Lower leg skin (tissue), 4 donors: Measurements from ENCODE around the gene HBG1. TPM values are rescaled to one million over a fixed set of nuclear protein-coding genes. Genes with fewer than 3 reads are reported as not detected.

Experiments
- DNase-seq, 2 donors: peaks; one replicate each; pipeline ENCODE4 v3.0.0-alpha.2; 2019; ENCODE audit warnings: low spot score in 2 of 2
- H3K4me3 ChIP-seq: fragments of 200-600 bp; sonication (generic); 2 replicates; pipeline ENCODE4 v1.5.1; 2017; ENCODE audit warnings: mild to moderate bottlenecking, low read depth; ENCODE audit not compliant: poor library complexity, severe bottlenecking
- POLR2A ChIP-seq, 2 donors: fragments of 450-650 bp; IDR thresholded peaks; one replicate each; pipeline ENCODE4 v1.6.1; 2016 to 2017; ENCODE audit warnings: antibody characterized with exemption in 2 of 2, mild to moderate bottlenecking in 1 of 2, moderate library complexity in 1 of 2
- WGBS, 2 donors: methylation state at CpG; one replicate each; pipeline ENCODE4 v1.1.5; 2018; 5-methylcytosine and 5-hydroxymethylcytosine counted together
- intact Hi-C: fragments of 100-400 bp; cut with DNase I; formaldehyde crosslinking; loops from one replicate; pipeline ENCODE4 v1.15.0; 2023; ENCODE audit warnings: low total_unique reads
- total RNA-seq, 4 donors: library from RNA; depleted of rRNA; stranded (reverse); fragments of >200 nt; gene quantifications; one replicate each; pipeline ENCODE4 v1.1.0, GENCODE V29; 2016
- TF ChIP-seq, protein P1 (sequence below), 3 donors: fragments of 450-650 bp; IDR thresholded peaks; one replicate each; pipeline ENCODE4 v1.5.1; 2016; ENCODE audit warnings: antibody characterized with exemption in 3 of 3, mild to moderate bottlenecking in 3 of 3, moderate library complexity in 2 of 3

HBG1 gene
- total RNA-seq, 4 donors from 2014 or later: not detected

DNA sequence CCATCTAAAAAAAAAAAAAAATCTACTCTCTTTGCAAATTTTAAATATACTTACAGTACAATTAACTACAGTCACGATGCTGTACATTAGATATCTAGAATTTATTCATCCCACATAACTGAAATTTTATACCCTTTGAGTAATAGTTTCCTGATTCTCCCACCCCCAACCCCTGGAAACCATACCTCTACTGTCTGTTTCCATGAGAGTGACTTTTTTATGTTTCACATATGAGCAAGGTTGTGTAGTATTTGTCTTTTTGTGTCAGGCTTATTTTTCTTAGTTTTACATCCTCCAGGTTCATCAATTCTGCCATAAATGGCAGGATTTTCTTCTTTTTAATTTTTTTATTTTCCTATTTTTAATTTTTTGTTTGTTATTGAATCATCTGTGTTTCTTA, 26.0 kb downstream of the HBG1 start:
- intact Hi-C loops: no loop called here
- H3K4me3 ChIP-seq: no peak overlapping the region
- TF ChIP-seq, protein P1, sequence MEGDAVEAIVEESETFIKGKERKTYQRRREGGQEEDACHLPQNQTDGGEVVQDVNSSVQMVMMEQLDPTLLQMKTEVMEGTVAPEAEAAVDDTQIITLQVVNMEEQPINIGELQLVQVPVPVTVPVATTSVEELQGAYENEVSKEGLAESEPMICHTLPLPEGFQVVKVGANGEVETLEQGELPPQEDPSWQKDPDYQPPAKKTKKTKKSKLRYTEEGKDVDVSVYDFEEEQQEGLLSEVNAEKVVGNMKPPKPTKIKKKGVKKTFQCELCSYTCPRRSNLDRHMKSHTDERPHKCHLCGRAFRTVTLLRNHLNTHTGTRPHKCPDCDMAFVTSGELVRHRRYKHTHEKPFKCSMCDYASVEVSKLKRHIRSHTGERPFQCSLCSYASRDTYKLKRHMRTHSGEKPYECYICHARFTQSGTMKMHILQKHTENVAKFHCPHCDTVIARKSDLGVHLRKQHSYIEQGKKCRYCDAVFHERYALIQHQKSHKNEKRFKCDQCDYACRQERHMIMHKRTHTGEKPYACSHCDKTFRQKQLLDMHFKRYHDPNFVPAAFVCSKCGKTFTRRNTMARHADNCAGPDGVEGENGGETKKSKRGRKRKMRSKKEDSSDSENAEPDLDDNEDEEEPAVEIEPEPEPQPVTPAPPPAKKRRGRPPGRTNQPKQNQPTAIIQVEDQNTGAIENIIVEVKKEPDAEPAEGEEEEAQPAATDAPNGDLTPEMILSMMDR (IDR thresholded peaks at IDR 0.05): no peak
- TF ChIP-seq POLR2A (IDR thresholded peaks at IDR 0.05): no peak
- DNase-seq: no peak
- 64 to 73% methylated on average over 1 of the region's 1 CpG for WGBS, 2 donors

GRCh38 chr11:5223146-5223545, 26.5 kb downstream of the HBG1 start:
- intact Hi-C loops: no loop called here
- H3K4me3 ChIP-seq: no peak overlapping the region
- DNase-seq: no peak
- TF ChIP-seq, protein P1 (IDR thresholded peaks at IDR 0.05): no peak
- no peak for TF ChIP-seq POLR2A (IDR thresholded peaks at IDR 0.05)
- WGBS, 2 donors: 86 to 92% methylated on average over 6 of the region's 6 CpGs

GRCh38 chr11:5210376-5210885, 39.2 kb downstream of the HBG1 start:
- TF ChIP-seq, protein P1 (IDR thresholded peaks at IDR 0.05): no peak
- no peak for TF ChIP-seq POLR2A (IDR thresholded peaks at IDR 0.05)
- no peak for DNase-seq
- 63 to 67% methylated on average over 7 of the region's 7 CpGs for WGBS, 2 donors
- intact Hi-C loops: no loop called here
- no peak overlapping the region for H3K4me3 ChIP-seq

DNA sequence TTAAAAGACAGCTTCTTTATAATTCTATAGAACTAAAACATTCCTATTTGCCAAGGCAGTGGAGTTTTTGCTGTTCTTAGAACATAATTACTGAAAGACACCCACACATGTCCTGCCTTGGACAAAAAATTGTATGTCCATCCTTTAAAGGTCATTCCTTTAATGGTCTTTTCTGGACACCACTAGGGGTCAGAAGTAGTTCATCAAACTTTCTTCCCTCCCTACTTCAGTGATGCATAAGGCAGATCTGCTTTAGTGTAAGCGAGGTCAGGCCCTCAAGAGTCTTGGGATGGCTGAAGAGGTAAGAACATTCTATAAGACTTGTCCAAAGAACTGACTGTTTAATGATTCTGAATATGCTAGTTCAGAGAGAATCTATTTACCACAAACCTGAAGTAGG, 44.9 kb downstream of the HBG1 start:
- no peak for DNase-seq
- WGBS, 2 donors: 16 to 30% methylated on average over 1 of the region's 1 CpG
- no peak overlapping the region for H3K4me3 ChIP-seq
- TF ChIP-seq, protein P1 (IDR thresholded peaks at IDR 0.05): no peak
- no peak for TF ChIP-seq POLR2A (IDR thresholded peaks at IDR 0.05)
- intact Hi-C loops: no loop called here

GRCh38 chr11:5203366-5203765, 46.3 kb downstream of the HBG1 start:
- WGBS, 2 donors: 69 to 70% methylated on average over 2 of the region's 2 CpGs
- intact Hi-C loops: no loop called here
- no peak for TF ChIP-seq POLR2A (IDR thresholded peaks at IDR 0.05)
- TF ChIP-seq, protein P1 (IDR thresholded peaks at IDR 0.05): no peak
- no peak for DNase-seq
- no peak overlapping the region for H3K4me3 ChIP-seq

- WGBS, 2 donors: 30 to 61% methylated on average over 1 of the region's 1 CpG
- no peak for DNase-seq
- TF ChIP-seq, protein P1 (IDR thresholded peaks at IDR 0.05): no peak
- no peak for TF ChIP-seq POLR2A (IDR thresholded peaks at IDR 0.05)
- H3K4me3 ChIP-seq: no peak within 1 kb of the TSS
- intact Hi-C loops: no loop called here
Measured at GRCh38 chr11:5200582-5200981, 49.1 kb downstream of the HBG1 start, which contains the start of gene OR51V1. Gene OR51V1 (minus strand): TSS chr11:5200682. CDS start chr11:5200682, 0 bp downstream.
